NCI-H2029 treated with DMSO at 0.1 percent for 48 hours (cell line): ENCODE measurements around the gene EPS15.
A peak's percentile ranks its signal among the peaks of the same experiment; 100 is the strongest.
"Not testable (repeated sequence)": the region's sequence is repeated elsewhere in the genome, so short reads cannot be mapped to it uniquely, and the experiment has no call there.

Experiments
- DNase-seq: peaks from one replicate; lab custom pipeline; 2025; lab: John Stamatoyannopoulos, UW

EPS15 gene

DNA sequence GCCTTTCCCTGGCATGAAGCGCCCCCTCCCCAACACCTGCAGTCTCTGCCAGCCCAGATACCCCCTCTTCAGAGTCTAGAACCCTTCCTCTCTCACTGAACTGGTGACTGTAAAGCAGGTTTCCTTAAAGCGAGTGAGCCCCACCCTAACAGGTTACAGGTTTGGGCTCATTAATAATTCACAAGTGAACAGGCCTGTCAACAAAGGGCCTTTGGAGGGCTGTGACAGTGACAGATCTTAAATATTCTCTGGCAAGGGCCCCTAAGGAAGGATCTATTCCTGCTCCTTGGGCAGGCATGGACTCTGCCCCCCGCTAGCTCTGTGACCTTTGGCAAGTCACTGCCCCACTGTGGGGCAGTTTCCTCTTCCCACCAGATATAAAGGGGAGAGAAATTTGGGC lies 183.1 kb downstream of the EPS15 start:
- no peak for DNase-seq

DNA sequence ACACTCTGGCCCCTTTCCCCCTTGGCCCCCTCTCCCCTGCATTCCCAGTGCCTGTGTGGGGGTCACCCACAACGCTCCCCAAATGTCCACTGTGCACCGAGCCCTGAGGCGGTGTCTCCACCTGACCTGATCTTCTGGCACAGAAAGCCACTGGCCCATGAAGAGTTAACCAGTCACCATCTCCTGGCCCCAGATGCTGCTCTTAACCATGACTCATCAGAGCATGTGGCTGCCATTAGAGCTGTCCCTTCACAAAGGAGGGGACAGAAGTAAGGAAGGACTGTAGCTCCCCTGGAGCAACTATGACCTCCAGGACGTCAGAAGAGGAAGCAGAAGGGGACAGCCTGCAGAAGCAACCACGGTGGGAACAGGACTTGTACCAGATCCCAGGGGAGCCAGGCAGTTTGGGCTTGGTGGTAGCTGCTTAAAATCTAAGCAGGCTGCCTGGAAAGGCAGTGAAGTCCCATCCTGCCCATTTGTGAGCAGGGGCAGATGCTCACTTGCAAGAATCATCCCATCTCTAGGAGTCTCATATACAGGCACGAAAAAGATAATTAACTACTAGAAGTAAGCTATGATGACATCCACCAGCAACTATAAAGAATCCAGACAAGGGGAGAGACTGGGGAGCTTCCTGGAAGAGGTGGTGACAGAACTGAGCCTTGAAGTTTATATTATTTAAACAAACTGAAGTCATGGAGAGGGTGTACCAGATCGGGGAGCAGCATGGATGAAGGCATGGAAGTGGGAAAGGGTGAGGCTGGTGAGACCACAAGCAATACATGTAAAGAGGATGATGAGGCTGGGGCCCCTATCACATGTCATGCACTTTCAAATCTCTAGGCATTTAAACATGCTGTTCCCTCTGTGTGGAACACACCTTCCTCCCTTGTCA lies 187.6 kb downstream of the EPS15 start:
- DNase-seq: peak; percentile 89

DNA sequence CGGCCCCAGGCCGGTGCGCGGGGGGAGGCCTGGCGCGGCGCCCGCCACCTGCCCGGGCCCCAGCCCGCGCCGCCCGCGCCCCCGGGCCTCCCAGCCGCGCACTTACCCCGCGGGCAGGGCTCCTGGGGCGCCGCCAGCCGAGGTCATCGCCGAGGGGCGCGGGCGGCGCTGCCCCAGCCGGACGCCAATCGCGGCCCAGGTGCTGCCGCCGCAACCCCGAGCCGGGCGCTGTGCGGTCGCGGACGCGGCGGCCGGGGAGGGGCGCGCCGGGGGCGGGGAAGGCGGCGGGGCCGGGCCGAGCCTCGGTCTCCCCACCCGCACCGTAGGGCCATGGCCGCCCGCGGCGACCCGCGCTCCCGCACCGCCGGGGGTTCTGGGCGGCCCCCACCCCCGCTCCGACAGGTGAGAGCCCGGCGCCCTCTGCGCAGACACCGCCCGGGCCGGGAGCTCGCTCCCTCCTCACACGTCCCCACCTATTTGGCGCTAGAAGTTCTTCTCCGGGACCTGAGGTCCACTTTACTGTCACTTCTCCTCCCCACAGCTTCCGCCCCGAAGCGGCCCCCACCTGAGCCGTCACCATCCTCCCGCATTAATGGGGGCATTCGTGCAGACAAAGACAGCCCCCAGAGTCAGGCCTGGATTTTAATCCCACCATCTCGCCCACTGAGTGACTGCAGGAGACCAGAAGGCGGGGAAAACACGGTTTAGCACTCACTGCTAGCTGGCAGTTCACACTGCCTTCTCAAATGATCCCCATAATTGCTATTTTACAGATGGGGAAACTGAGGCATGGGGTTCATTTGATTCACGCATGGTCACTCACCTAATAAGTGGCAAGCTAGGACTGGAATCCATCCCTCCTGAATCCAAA lies 188.5 kb downstream of the EPS15 start, which contains the start of gene TTC39A:
Gene TTC39A, minus strand, starts transcription at position 232 of the 871 bp plus-strand sequence. Its CDS starts 85 bp downstream, at position 147.
- DNase-seq: no peak

DNA sequence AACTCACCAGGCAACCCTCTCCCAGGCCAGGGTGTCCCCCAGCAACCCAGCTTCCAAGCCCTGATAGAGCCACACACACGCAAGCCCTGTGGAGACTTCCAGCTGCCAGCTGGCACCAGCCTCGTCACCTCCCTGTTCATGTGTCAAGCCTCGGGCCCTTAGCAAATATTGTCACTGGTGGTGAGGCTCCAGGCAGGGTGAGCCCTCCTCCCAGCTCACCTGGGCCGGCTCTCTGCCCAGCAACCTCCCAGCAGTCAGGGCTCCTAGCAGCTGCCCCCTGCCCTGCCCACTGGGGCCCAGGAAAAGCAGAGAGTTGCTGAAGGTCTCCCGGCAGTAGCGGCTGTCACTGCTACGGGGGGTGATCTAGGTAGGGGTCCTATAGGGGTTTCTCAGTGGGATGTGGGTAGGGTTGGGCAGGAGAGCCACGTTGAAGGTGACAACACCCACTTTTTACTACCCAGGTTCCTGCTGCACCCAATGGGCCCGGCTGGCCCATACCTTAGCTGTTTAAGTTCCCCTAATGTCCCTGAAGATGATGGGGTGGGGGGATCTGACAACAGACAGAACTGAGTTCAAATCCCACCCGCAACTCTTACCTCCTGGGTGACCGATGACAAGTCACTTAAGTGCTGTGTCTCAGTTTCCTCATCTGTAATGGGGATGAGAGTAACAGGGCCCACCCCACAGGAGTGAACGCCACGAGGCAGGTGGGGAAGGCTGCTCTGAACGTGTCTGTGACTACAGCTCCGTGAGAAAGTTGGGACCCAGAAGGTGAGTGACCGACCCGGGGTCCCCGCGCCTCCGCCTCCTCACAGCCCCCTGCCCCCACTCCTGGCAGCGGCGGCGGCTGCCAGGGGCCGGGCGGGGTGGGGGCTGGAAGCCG lies 189.4 kb downstream of the EPS15 start:
- peak; percentile 97 for DNase-seq

DNA sequence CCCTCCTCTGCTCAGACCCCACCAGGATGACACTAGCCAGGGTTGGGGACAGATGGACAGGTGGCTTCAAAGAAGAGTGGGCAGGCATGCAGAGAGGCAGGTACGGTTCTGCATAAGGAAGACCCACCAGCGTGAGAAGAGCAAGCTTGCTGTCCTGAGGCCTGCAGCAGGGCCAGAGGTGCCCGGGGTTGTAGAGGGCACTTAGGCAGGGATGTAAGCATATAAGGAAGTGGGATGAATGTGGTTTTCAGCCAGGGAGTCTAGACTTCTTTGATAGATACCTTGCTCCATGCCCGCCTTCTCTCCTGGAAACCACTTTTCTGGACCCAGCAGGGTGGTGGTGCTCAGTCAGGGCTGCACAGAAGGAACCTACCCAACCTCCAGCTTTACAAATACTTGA lies 190.1 kb downstream of the EPS15 start:
- peak; percentile 86 for DNase-seq

DNA sequence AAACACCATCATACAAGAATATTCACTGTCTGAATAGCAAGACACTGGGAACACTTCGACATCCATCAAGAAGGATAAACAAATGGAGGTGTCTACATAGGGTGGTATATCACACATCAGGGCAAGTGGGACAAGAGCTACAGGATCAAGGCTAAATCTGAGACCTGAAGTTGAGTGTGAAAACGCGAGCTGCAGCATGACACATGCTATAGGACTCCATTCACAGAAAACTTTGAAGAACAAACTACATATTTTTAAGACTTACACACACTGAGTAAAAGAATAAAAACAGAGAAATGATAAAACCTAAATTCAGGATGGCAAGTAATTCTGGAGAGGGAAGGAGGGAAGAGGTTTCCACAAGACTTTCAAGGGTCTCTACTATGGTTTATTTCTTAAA lies 190.8 kb downstream of the EPS15 start:
- DNase-seq: no peak

DNA sequence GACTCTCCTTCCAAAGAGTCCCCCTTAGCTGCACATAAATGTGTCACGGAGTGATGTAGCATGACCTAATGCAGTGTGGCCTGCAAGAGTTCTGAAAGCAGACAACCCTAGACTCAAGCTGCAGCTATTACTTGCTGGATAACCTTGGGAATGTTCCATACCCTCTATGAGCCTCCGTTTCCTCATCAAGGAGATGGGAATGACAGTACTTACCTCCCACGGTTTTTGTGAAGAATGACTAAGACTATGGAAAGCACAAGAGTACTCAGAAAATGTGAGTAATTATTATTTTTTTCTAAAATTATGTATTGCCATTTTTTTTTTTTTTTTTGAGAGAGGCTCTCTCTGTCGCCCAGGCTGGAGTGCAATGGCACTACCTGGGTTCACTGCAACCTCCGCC lies 191.7 kb downstream of the EPS15 start:
- no peak for DNase-seq

DNA sequence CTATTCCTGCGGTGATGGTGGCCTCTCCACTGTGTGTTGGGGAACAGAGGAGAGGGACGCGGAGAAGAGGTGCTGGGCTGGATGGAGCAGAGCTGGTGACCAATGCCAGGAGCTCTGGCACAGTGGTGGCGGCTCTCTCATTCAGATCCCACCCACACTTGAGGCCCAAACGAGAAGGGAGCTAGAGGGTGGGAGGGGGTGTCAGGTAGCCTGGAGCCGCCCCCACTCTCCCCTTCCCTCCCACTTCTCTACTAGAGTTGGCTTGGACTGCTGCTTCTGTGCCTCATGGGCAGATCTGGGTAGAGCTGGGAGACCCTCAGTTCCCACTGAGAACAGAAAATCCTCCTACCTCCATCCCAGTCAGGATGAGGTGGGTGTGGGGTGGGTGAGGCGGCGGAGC lies 192.2 kb downstream of the EPS15 start:
- DNase-seq: no peak

DNA sequence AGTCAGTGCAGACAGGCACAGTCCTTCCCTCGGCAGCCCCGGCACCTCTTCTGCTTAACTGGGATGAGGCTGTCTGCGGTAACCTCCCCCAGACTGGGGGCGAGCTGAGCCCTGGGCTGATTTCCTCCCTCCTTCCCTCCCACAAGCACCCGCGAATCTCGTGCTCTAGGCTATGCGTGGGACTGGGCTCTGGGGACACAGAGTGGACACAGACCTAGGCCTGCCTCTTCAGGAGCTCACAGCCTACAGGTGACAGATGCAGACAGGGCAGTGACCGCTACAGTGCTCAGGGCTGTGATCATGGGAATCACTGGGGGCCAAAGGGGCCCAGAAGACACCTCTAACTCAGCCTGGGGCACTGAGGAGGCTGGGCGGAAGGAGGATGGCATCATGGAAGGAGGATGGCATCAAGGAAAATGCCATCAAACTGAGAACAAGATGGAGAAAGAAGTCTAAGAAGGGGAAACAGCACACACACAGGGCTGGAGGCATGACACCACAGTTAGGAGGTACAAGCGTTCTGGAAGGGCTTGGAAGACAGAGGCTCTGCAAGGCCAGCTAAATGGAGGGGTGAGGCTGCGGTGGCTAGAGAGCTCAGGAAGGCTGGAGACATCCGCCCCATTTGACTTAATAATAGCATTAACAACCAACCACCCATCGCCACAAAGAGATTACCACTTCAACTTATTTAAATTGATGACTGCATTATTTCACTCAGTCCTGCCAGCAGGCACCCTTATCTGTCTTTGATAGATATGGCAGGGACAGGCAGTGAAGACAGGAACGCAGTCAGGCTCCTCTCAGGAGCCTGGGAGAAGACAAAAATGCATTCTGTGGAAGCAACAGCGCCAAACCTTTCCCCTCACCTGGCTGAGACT lies 192.9 kb downstream of the EPS15 start:
- DNase-seq: no peak

DNA sequence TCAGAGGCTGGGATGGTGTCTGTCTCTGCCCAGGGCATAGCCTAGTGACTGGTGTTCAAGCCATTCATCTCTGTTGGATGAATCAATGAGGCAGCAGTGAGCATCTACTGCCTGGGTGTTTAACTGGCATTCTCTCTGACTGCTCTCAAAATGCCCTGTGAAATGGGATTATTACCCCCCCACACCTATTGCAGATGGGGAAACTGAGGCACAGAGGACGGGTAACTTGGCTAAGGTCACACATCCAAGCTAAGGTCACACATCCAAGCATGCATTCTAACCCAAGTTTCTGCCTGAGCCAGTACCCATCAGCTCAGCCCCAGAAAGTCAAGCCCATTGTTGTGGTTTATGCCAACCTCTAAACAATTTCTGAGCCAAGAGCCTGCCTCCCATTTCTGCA lies 193.7 kb downstream of the EPS15 start:
- no peak for DNase-seq

DNA sequence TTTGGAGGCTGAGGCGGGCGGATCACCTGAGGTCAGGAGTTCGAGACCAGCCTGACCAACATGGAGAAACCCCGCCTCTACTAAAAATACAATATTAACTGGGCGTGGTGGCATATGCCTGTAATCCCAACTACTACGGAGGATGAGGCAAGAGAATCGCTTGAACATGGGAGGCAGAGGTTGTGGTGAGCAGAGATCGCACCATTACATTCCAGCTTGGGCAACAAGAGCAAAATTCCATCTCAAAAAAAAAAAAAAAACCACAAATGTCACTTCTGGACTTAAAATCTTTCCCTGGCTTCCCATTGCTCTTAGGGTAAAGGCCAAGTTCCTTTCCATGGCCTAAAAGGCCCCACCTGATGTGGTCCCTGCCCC lies 194.1 kb downstream of the EPS15 start:
- DNase-seq: not testable (repeated sequence)

DNA sequence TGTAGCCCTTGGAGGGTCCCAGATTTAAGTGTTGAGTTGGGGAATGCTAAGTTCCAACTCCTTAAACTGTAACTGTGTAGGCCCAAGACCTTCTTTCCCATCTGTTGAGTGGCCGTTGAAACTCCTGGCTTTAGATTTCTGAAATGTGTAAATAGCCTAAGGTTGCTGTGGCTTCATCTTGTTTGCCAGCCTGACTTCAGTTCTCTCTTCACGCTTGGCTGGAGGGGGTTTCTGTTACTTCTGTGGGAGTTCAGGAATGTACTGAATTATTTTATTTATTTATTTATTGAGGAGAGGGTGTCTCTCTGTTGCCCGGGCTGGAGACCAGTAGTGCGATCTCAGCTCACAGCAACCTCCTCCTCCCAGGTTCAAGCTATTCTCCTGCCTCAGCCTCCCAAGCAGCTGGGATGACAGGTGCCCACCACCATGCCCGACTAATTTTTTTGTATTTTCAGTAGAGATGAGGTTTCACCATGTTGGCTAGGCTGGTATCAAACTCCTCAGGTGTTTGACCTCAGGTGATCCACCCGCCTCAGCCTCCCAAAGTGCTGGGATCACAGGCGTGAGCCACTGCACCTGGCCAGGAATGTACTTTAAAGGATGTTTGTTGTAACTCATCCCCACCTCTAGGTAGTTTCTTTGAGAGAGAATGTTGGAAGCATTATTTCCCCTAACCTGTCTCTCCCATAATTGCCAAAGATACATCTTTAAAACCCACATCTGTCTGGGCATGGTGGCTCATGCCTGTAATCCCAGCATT lies 194.6 kb downstream of the EPS15 start:
- DNase-seq: no peak

DNA sequence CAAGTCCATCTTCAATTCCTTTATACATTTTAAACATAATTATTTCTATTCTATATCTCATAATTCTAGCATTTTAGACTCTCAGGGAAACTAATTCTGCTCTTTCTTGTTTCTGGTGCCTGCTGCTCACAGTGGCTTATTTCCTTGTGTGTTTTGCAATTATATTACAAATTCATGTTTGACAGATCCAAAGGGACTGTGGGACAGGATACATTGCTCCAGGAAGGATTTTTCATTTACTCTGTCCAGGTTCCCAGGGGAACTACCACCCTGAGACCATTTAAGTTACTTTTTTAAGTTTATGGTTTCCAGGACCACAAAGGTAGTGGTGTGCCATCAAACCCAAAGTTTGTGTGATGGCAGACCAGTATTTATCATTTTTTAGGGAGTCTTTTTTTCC lies 195.3 kb downstream of the EPS15 start:
- DNase-seq: no peak

DNA sequence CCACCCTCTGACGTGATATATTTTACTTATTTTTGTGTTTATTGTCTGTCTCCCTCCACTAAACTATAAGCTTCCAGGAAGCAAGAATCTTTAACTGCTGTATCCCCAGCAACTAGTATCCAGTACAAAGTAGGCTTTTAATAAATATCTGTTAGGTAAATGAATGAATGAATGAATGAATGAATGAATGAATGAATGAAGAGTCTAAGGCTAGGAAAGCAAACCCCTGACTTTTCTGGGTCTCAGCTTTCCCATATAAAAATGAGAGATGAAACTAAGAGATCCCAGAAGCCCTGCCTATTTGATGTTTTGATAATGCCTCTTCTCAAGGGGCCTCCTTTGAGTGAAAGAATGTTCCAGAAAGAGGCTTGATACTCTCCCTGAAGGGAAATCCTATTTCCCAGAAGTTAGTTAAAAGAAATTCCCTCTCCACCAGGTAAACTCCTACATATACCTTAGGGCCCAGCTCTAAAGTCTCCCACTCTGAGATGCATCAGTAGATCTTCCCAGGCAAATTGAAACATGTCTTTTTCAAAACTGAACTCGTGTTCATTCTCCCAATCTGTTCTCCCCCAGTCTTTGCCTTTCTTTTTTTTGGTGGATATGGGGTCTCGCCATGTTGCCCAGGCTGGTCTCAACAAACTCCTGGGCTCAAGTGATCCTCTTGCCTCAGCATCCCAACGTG lies 196.5 kb downstream of the EPS15 start:
- no peak for DNase-seq

DNA sequence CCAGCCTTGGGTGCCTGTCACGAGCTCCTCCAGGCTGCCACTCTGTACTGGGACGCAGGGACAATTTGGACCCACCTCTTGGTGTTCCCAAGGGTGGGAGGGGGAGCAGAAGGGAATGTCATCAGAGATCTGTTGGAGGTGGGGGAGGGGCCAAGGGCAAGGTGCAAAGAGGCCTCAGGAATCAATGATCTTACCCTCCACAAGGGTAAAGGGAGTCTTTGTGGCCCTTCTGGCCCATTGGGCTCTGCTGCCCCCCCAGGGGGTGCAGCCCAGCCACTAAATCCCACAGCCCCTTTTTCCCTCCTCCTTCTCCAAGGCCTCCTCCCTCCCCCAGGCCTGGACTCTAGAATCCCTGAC lies 197.2 kb downstream of the EPS15 start:
- no peak for DNase-seq

DNA sequence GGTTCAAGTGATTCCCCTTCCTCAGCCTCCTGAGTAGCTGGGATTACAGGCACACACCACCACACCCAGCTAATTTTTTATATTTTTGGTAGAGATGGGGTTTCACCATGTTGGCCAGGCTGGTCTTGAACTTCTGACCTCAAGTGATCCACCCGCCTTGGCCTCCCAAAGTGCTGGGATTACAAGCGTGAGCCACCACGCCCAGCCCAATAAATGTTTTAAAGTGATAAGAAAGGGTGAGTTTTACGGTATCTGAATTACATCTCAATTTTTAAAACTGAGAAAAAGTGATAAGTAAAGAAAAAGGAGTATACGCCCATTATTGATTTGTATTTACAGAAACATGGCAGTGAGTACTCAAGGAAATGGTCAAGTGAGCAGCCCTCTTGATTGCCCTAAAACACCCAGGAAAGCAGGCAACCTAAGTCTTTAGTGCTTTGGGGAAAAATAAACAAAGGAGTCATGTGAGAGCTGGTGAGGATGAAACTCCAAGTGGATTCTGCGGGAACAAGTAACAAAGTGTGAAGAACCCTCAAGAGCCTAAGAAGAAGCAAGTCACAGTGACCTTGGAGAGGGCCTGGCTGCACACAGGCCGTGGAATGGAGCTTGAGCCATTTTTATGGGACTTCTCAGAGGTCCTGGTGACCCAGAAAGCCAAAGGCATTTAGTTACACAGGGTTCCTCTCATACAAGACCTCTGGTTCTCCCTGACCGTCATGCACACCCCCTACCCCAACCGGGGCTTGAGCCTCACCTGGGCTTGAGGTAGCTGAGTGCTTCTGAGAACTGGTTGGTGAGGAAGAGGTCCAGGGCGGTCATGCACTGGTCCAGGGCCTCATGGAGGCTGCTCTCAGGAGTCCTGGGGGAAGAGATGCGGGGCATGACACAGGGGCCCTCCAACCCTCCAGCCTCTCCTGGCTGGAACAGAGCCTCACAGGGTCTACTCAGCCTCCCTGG lies 197.8 kb downstream of the EPS15 start:
- DNase-seq: no peak

DNA sequence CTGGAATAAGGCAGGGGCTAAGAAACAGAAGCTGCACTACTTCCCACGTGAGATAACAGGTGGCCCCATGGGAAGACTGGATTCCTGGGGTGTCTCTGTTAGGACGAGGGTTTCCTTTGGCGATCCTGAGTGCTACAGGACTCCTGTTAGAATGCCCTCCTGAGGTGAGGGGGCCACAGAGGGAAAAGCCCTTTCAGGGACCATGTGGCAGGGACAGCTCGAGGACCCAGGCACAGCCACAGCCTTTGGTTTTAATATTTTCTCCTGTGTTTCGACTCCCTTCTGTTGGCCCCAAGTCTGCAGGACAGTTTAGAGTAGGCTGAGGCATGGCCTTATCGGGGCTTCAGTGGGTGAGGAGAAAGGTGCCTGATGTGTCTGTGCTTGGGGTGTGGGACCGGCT lies 201.3 kb downstream of the EPS15 start:
- DNase-seq: no peak

DNA sequence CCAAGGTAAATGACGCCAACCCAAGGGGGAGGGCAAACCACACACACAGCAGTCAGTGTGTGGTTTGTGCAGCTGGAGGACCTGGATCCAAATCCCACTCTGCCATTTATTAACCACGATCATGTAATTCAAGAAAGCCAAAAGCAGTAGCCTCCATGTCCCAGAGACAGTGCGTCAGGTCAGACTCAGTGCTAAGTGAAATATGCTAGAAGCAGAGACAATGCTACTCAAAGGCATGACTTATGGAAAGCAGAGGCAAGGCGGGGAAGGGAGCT lies 202.3 kb downstream of the EPS15 start:
- DNase-seq: peak; percentile 74
